ENCODE data around the gene METAP2. TPM values are rescaled to one million over a fixed set of nuclear protein-coding genes. Genes with fewer than 3 reads are reported as not detected.

METAP2 gene
- total RNA-seq, 1 donor from 2014 or later: 62.6 TPM

GRCh38 chr12:95465275-95465674, 8.7 kb upstream of the METAP2 start:
- H3K4me1 ChIP-seq: no peaks in the 10 kb centered on the region
- TF ChIP-seq POLR2A (IDR thresholded peaks at IDR 0.05): no peak
- TF ChIP-seq POLR2AphosphoS5 (IDR thresholded peaks at IDR 0.05; ENCODE audit: insufficient read depth in 1 of 2, low read depth in 1 of 2): no peak
- TF ChIP-seq CTCF (IDR thresholded peaks at IDR 0.05): no peak
- H3K36me3 ChIP-seq: no peaks in the 10 kb centered on the region
- intact Hi-C loops (cut with DNase I): no loop called here
- no peak overlapping the region for H3K4me3 ChIP-seq
- DNase-seq (ENCODE audit: extremely low spot score in 2 of 2): no peak
- H3K9me3 ChIP-seq: no peaks in the 10 kb centered on the region
- H3K27me3 ChIP-seq: no peaks in the 10 kb centered on the region
- H3K27ac ChIP-seq: no peak overlapping the region

GRCh38 chr12:95470300-95470699, 3.7 kb upstream of the METAP2 start:
- DNase-seq (ENCODE audit: extremely low spot score in 2 of 2): no peak
- no peaks in the 10 kb centered on the region for H3K27me3 ChIP-seq
- H3K27ac ChIP-seq: no peak overlapping the region
- peaks cover 17% of the 10 kb centered on the region for H3K4me1 ChIP-seq
- intact Hi-C loops (cut with DNase I): no loop called here
- no peak overlapping the region for H3K4me3 ChIP-seq
- TF ChIP-seq POLR2AphosphoS5 (IDR thresholded peaks at IDR 0.05; ENCODE audit: insufficient read depth in 1 of 2, low read depth in 1 of 2): no peak
- no peak for TF ChIP-seq CTCF (IDR thresholded peaks at IDR 0.05)
- no peak for TF ChIP-seq POLR2A (IDR thresholded peaks at IDR 0.05)
- no peaks in the 10 kb centered on the region for H3K36me3 ChIP-seq
- no peaks in the 10 kb centered on the region for H3K9me3 ChIP-seq

GRCh38 chr12:95473231-95473883, 595 bp upstream of the METAP2 start:
- Histone ChIP-seq H3K4me1 (peaks cover 46% of the 10 kb centered on the region), H3K27ac (peak overlapping the region; percentile 87), H3K9me3 (no peaks in the 10 kb centered on the region), H3K36me3 (peaks cover 0 to 21% of the 10 kb centered on the region in 2 donors), H3K27me3 (no peaks in the 10 kb centered on the region), H3K4me3 (peak overlapping the region; percentile 73 to 82)
- TF ChIP-seq POLR2A (IDR thresholded peaks at IDR 0.05) (no peak), POLR2AphosphoS5 (IDR thresholded peaks at IDR 0.05; ENCODE audit: insufficient read depth in 1 of 2, low read depth in 1 of 2) (no peak), CTCF (IDR thresholded peaks at IDR 0.05) (no peak)
- no peak for DNase-seq (ENCODE audit: extremely low spot score in 2 of 2)
- intact Hi-C loops (cut with DNase I): no loop called here

- Histone ChIP-seq H3K27ac (peak overlapping the region; percentile 87), H3K4me3 (peak overlapping the region; percentile 73 to 82), H3K36me3 (peaks cover 0 to 24% of the 10 kb centered on the region in 2 donors), H3K9me3 (no peaks in the 10 kb centered on the region), H3K27me3 (no peaks in the 10 kb centered on the region), H3K4me1 (peaks cover 49% of the 10 kb centered on the region)
- DNase-seq (ENCODE audit: extremely low spot score in 2 of 2): no peak
- TF ChIP-seq POLR2A (IDR thresholded peaks at IDR 0.05) (no peak), POLR2AphosphoS5 (IDR thresholded peaks at IDR 0.05; ENCODE audit: insufficient read depth in 1 of 2, low read depth in 1 of 2) (no peak), CTCF (IDR thresholded peaks at IDR 0.05) (no peak)
- intact Hi-C loops (cut with DNase I): no loop called here
These were observed 657 bp downstream of the METAP2 start for GRCh38 chr12:95474660-95474958.

GRCh38 chr12:95480230-95480629, 6.3 kb downstream of the METAP2 start:
- no peak for DNase-seq (ENCODE audit: extremely low spot score in 2 of 2)
- TF ChIP-seq CTCF (IDR thresholded peaks at IDR 0.05) (no peak), POLR2A (IDR thresholded peaks at IDR 0.05) (no peak), POLR2AphosphoS5 (IDR thresholded peaks at IDR 0.05; ENCODE audit: insufficient read depth in 1 of 2, low read depth in 1 of 2) (no peak)
- no peaks in the 10 kb centered on the region for H3K27me3 ChIP-seq
- peaks cover 60% of the 10 kb centered on the region for H3K4me1 ChIP-seq
- intact Hi-C loops (cut with DNase I): no loop called here
- H3K9me3 ChIP-seq: no peaks in the 10 kb centered on the region
- no peak overlapping the region for H3K27ac ChIP-seq
- peaks cover 0 to 34% of the 10 kb centered on the region in 2 donors for H3K36me3 ChIP-seq
- H3K4me3 ChIP-seq: no peak overlapping the region
